ENCODE results near the gene FBRSL1. TPM values are rescaled to one million over a fixed set of nuclear protein-coding genes. Genes with fewer than 3 reads are reported as not detected.

Gene FBRSL1
- total RNA-seq, 2 donors from 2014 or later: 63.1 to 82.6 TPM

GRCh38 chr12:132558042-132558856, 68.3 kb downstream of the FBRSL1 start:
- intact Hi-C loops (cut with DNase I, micrococcal nuclease): no loop called here
- ATAC-seq (no peak), DNase-seq (no peak)

DNA sequence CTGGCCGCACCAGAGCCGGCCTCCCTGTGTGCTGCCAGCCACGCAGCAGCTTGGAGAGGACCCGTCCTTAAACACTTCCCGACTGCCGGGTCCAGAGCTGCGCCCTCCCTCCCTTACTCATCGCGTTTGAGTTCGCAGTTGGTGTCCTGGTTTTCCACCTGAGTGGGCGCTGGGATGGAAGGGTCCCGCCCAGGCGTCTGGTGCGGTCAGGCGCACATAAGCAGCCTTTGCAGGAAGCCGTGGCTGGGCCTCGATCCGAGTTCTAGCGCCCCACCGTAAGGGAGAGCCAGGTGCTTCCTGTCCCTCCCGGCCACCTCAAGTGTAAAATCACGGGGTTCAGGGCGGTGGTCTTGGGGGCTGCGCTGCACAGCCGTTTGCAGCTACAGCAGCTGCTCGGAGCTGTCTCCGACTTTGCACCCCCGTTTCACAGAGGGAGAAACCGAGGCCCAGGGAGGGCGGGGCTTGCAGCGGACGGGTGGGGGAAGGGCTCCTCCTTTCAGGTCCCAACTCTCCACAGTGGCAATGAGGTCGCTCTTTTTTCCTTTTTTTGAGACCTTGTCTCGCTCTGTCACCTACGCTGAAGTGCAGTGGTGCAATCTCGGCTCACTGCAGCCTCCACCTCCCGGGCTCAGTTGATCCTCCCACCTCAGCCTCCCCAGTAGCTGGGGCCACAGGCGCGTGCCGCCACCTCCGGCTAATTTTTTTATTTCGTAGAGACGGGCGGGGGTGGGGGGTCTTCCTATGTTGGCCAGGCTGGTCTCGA, 69.1 kb downstream of the FBRSL1 start:
- intact Hi-C loops (cut with DNase I, micrococcal nuclease): no loop called here
- DNase-seq (no peak), ATAC-seq (no peak)

GRCh38 chr12:132559652-132560363, 69.9 kb downstream of the FBRSL1 start:
- ATAC-seq (peak; percentile 76), DNase-seq (peak in 1 of 2 donors; percentile 66)
- intact Hi-C loops (cut with DNase I, micrococcal nuclease): no loop called here

GRCh38 chr12:132560364-132560613, 70.3 kb downstream of the FBRSL1 start:
- intact Hi-C loops (cut with DNase I, micrococcal nuclease): no loop called here
- DNase-seq: peak in 1 of 2 donors; percentile 62

DNA sequence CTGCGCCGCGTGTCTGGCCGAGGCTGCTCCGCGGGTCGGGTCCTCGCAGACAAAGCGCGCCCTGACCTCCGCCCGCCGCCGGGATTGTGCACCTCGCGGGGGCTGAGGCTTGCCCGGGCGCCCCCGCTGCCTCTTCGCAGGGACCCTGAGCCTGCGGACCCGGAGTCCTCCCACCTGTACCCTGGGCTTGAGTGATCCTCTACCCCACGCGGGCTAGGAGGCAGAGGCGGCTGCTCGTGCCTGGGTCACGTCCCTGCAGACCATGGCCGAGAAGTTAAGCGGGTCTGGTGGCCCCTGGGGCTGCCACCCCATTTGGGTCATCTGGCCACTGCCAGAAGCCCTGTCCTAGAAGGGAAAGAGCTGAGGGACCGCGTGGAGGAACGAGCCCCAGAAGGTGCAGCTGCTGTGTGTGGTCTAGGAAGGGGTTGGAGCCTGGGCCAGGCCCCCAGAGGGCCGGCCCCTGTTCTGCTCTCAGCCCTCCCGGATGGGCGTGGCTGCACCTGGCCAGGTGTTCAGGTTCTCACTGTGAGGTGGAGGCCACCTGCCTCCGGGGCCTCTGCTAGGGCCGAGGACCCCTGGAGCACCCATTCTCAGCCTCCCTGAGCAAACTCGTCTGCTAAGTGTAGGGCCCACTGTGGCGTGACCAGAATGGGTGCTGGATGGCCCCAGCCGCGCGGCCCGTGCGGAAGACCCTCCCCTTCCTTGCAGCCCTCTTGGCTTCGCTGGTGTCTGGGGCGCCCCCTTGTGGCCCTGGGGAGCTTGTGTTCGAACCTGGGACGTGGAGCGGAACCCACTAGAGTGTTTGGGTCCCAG, 70.9 kb downstream of the FBRSL1 start:
- DNase-seq (peak; percentile 69 to 82), ATAC-seq (peak; percentile 72)
- intact Hi-C loops (cut with DNase I, micrococcal nuclease): no loop called here

More at GRCh38 chr12:132560364-132560613, 70.3 kb downstream of the FBRSL1 start:
- ATAC-seq: peak; percentile 70

Other genes starting within 250 kb of the FBRSL1 start
- under 1 TPM in 1 of 2 donors, not detected in 1; 0.39 TPM for gene GALNT9, start 160.6 kb upstream of the FBRSL1 start, total RNA-seq
- not detected for gene LRCOL1, start 120.4 kb downstream of the FBRSL1 start, total RNA-seq
- gene P2RX2, start 128.6 kb downstream of the FBRSL1 start, total RNA-seq: under 1 TPM; 0.34 to 0.45 TPM
- gene POLE, start 197.2 kb downstream of the FBRSL1 start, total RNA-seq: 10 to 100 TPM; 38.3 to 57.6 TPM
- gene PXMP2, start 197.4 kb downstream of the FBRSL1 start, total RNA-seq: 100 to 1,000 TPM in 1 of 2 donors, 10 to 100 TPM in 1; 93.1 to 112 TPM
- gene PGAM5, start 220.7 kb downstream of the FBRSL1 start, total RNA-seq: 10 to 100 TPM; 29.7 to 40.0 TPM